Body of pancreas (tissue), 4 donors: ENCODE measurements around the gene AKAP12.

Experiments used
- CTCF ChIP-seq, 7 experiments: fragments of 450-650 bp in 4 of 7; fragments of 200-600 bp in 3 of 7; sonication (generic) in 3 of 7; IDR thresholded peaks; one replicate each; pipeline ENCODE4 v1.5.1; 2016 to 2019; ENCODE audit warnings: antibody characterized with exemption in 7 of 7
- POLR2A ChIP-seq, 3 donors: fragments of 450-650 bp; IDR thresholded peaks; one replicate each; pipeline ENCODE4 v1.6.1; 2016; ENCODE audit warnings: antibody characterized with exemption in 3 of 3, mild to moderate bottlenecking in 2 of 3

- no peak for TF ChIP-seq CTCF (IDR thresholded peaks at IDR 0.05)
- TF ChIP-seq POLR2A (IDR thresholded peaks at IDR 0.05) = no peak
Measured at GRCh38 chr6:151399679-151400078, 159.9 kb downstream of the AKAP12 start.
